CD14-positive monocyte (primary cell): ENCODE measurements around the gene CNTD1. TPM values are rescaled to one million over a fixed set of nuclear protein-coding genes. Genes with fewer than 3 reads are reported as not detected.

Source experiments
- DNase-seq, 3 donors: peaks; one replicate each; pipeline ENCODE4 v3.0.0-alpha.2; 2011 to 2022
- H2AFZ ChIP-seq: 2 replicates; pipeline ENCODE4 v1.6.0; 2012; ENCODE audit warnings: mild to moderate bottlenecking, low read depth, low read length, inconsistent platforms; ENCODE audit not compliant: insufficient read depth, poor library complexity, severe bottlenecking
- H3K27ac ChIP-seq, 2 donors: 1 replicate in 1 of 2; 2 replicates in 1 of 2; pipeline ENCODE4 v1.5.1; 2012 to 2013; ENCODE audit warnings: low read length in 2 of 2, control low read depth in 1 of 2, inconsistent platforms in 1 of 2, low read depth in 1 of 2, mild to moderate bottlenecking in 1 of 2
- H3K27me3 ChIP-seq, 2 donors: one replicate each; pipeline versions ENCODE4 v1.6.0 to v1.6.1; 2011 to 2013; ENCODE audit warnings: low read length in 2 of 2; ENCODE audit not compliant: control insufficient read depth in 2 of 2, insufficient read depth in 2 of 2
- H3K36me3 ChIP-seq, 2 donors: replicated peaks in 1 of 2; 1 replicate in 1 of 2; 2 replicates in 1 of 2; pipeline versions ENCODE4 v1.5.1 to v1.6.1; 2012 to 2013; ENCODE audit warnings: low read length in 2 of 2, control low read depth in 1 of 2, inconsistent platforms in 1 of 2, mild to moderate bottlenecking in 1 of 2; ENCODE audit not compliant: insufficient read depth in 2 of 2, control insufficient read depth in 1 of 2
- H3K4me1 ChIP-seq, 2 donors: 1 replicate in 1 of 2; 2 replicates in 1 of 2; pipeline versions ENCODE4 v1.5.1 to v1.6.1; 2012 to 2013; ENCODE audit warnings: low read length in 2 of 2, control low read depth in 1 of 2, inconsistent platforms in 1 of 2, mild to moderate bottlenecking in 1 of 2, moderate library complexity in 1 of 2; ENCODE audit not compliant: insufficient read depth in 2 of 2, control insufficient read depth in 1 of 2
- H3K4me2 ChIP-seq: replicated peaks from 2 replicates; pipeline ENCODE3; 2012; ENCODE audit warnings: low read length, moderate library complexity, mild to moderate bottlenecking; ENCODE audit not compliant: poor library complexity, severe bottlenecking; ENCODE audit errors: extremely low read depth
- H3K4me3 ChIP-seq, 3 experiments: fragments of 200-600 bp in 1 of 3; sonication (generic) in 1 of 3; replicated peaks in 1 of 3; 1 replicate in 2 of 3; 2 replicates in 1 of 3; pipeline ENCODE4 v1.5.1; 2011 to 2013; ENCODE audit warnings: low read length in 3 of 3, mild to moderate bottlenecking in 3 of 3, control low read depth in 2 of 3, low read depth in 2 of 3, inconsistent platforms in 1 of 3, moderate library complexity in 1 of 3
- H3K79me2 ChIP-seq: 2 replicates; pipeline ENCODE4 v1.6.0; 2012; ENCODE audit warnings: mild to moderate bottlenecking, control low read depth, inconsistent platforms, low read length, moderate library complexity; ENCODE audit not compliant: insufficient read depth
- H3K9ac ChIP-seq: 2 replicates; pipeline ENCODE4 v1.6.0; 2017; ENCODE audit warnings: low read length, mild to moderate bottlenecking; ENCODE audit not compliant: insufficient read depth, poor library complexity, severe bottlenecking
- H3K9me3 ChIP-seq, 2 donors: replicated peaks in 1 of 2; 1 replicate in 1 of 2; 2 replicates in 1 of 2; pipeline versions ENCODE4 v1.5.1 to v1.6.1; 2012 to 2013; ENCODE audit warnings: low read length in 2 of 2, control low read depth in 1 of 2; ENCODE audit not compliant: control insufficient read depth in 1 of 2, insufficient read depth in 1 of 2
- H4K20me1 ChIP-seq: 2 replicates; pipeline ENCODE4 v1.6.0; 2012; ENCODE audit warnings: mild to moderate bottlenecking, low read length, control low read depth, moderate library complexity; ENCODE audit not compliant: insufficient read depth
- H3K27ac Mint-ChIP-seq, 7 donors: one replicate each; pipeline ENCODE4 v1.8.0; 2020; ENCODE audit warnings: mild to moderate bottlenecking in 7 of 7, mixed read lengths in 7 of 7, moderate library complexity in 6 of 7, inconsistent platforms in 2 of 7
- H3K27me3 Mint-ChIP-seq, 3 donors: one replicate each; pipeline ENCODE4 v1.8.0; 2021 to 2022; ENCODE audit warnings: low read depth in 3 of 3, mild to moderate bottlenecking in 3 of 3, mixed read lengths in 3 of 3, moderate library complexity in 3 of 3, inconsistent platforms in 1 of 3
- H3K36me3 Mint-ChIP-seq, 2 donors: one replicate each; pipeline ENCODE4 v1.8.0; 2020; ENCODE audit warnings: mixed read lengths in 2 of 2, inconsistent platforms in 1 of 2, mild to moderate bottlenecking in 1 of 2
- H3K4me1 Mint-ChIP-seq: one replicate; pipeline ENCODE4 v1.8.0; 2020; ENCODE audit warnings: mild to moderate bottlenecking, mixed read lengths
- H3K4me3 Mint-ChIP-seq, 2 donors: one replicate each; pipeline ENCODE4 v1.8.0; 2020; ENCODE audit warnings: mild to moderate bottlenecking in 2 of 2, mixed read lengths in 2 of 2, moderate library complexity in 1 of 2
- H3K9me3 Mint-ChIP-seq, 7 donors: one replicate each; pipeline ENCODE4 v1.8.0; 2020 to 2022; ENCODE audit warnings: mixed read lengths in 7 of 7, mild to moderate bottlenecking in 6 of 7, moderate library complexity in 6 of 7, inconsistent platforms in 2 of 7
- WGBS: methylation state at CpG from one replicate; pipeline ENCODE4 v1.1.5; 2013; ENCODE audit warnings: missing lambda C conversion rate; ENCODE audit not compliant: insufficient coverage; 5-methylcytosine and 5-hydroxymethylcytosine counted together
- intact Hi-C, 2 donors: fragments of 100-400 bp; cut with micrococcal nuclease; formaldehyde crosslinking; loops; one replicate each; pipeline versions ENCODE4 v1.15.0 to v1.15.1; 2023
- polyA plus RNA-seq, 3 donors: library from polyadenylated mRNA; depleted of rRNA in 1 of 3; unstranded in 2 of 3; stranded (reverse) in 1 of 3; fragments of 300-500 nt in 2 of 3; fragments of >200 nt in 1 of 3; fragmentation: Illumina TruSeq in 2 of 3; gene quantifications; 1 replicate in 2 of 3; 2 replicates in 1 of 3; pipeline ENCODE4 v1.2.3, GENCODE V29; 2012 to 2021
- TF ChIP-seq, protein P1 (sequence below): fragments of 200-600 bp; IDR thresholded peaks from one replicate; pipeline ENCODE4 v1.8.0; 2022; ENCODE audit warnings: antibody characterized with exemption, mild to moderate bottlenecking

The CNTD1 gene
- polyA plus RNA-seq, 3 donors: not detected

DNA sequence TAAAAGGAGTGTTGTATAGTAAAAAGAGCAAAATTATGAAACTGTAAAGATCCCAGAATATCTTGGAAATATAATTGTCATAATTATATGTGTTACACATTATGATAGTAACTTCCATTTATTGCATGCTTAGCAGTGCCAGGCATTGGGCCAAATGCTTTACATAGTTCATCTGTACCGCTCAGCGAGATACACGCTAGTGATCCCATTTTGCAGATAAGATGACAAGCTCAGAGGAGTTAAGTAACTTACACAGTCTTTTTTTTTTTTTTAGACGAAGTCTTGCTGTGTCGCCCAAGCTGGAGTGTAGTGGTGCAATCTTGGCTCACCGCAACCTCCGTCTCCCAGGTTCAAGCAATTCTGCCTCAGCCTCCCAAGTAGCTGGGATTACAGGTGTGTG lies 47.0 kb upstream of the CNTD1 start:
- Histone ChIP-seq H3K4me3 (no peak overlapping the region), H4K20me1 (no peaks in the 10 kb centered on the region), H2AFZ (no peak overlapping the region), H3K27me3 (peaks cover 0 to 2% of the 10 kb centered on the region in 2 donors), H3K36me3 (no peaks in the 10 kb centered on the region), H3K79me2 (no peaks in the 10 kb centered on the region), H3K9ac (no peak overlapping the region), H3K27ac (no peak overlapping the region), H3K4me1 (peaks cover 17 to 18% of the 10 kb centered on the region in 2 donors), H3K9me3 (no peaks in the 10 kb centered on the region), H3K4me2 (no peak overlapping the region)
- Mint-ChIP-seq H3K4me3 (no peak overlapping the region), H3K9me3 (no peaks in the 10 kb centered on the region), H3K36me3 (no peaks in the 10 kb centered on the region), H3K4me1 (peaks cover 10% of the 10 kb centered on the region), H3K27ac (no peak overlapping the region), H3K27me3 (peaks cover 16 to 37% (median 24%) of the 10 kb centered on the region in 3 donors)
- no peak for DNase-seq
- intact Hi-C loops: no loop called here
- TF ChIP-seq, protein P1, sequence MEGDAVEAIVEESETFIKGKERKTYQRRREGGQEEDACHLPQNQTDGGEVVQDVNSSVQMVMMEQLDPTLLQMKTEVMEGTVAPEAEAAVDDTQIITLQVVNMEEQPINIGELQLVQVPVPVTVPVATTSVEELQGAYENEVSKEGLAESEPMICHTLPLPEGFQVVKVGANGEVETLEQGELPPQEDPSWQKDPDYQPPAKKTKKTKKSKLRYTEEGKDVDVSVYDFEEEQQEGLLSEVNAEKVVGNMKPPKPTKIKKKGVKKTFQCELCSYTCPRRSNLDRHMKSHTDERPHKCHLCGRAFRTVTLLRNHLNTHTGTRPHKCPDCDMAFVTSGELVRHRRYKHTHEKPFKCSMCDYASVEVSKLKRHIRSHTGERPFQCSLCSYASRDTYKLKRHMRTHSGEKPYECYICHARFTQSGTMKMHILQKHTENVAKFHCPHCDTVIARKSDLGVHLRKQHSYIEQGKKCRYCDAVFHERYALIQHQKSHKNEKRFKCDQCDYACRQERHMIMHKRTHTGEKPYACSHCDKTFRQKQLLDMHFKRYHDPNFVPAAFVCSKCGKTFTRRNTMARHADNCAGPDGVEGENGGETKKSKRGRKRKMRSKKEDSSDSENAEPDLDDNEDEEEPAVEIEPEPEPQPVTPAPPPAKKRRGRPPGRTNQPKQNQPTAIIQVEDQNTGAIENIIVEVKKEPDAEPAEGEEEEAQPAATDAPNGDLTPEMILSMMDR: no peak
- 90% methylated on average over 6 of the region's 7 CpGs for WGBS

DNA sequence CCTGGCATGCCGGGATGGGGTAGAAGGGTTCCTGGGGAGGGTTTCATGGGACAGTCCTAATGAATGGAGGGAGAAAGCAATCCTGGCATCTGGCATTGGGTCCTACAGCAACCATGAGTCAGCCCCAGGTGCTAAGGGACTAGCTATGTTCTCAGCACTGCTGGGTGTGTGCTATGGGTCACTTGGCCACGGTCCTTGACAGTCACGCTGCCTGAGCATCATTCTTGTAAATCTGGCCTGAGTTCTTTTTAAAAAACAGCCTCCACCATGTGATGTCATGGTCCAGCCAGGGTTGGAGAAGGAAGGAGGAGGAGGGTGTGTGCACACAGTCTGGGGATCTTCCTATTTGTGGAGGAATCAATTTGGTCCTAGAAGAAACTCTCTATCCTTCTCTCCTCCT lies 43.9 kb upstream of the CNTD1 start:
- Mint-ChIP-seq H3K27ac (no peak overlapping the region), H3K4me3 (no peak overlapping the region), H3K36me3 (no peaks in the 10 kb centered on the region), H3K9me3 (peaks cover 0 to 1% (median 0%) of the 10 kb centered on the region in 7 donors), H3K27me3 (peaks cover 23 to 48% (median 36%) of the 10 kb centered on the region in 3 donors), H3K4me1 (peaks cover 15% of the 10 kb centered on the region)
- intact Hi-C loops: no loop called here
- H3K36me3 ChIP-seq: no peaks in the 10 kb centered on the region
- H3K79me2 ChIP-seq: no peaks in the 10 kb centered on the region
- TF ChIP-seq, protein P1: no peak
- WGBS: 100% methylated on average over 1 of the region's 3 CpGs
- no peak overlapping the region for H3K4me2 ChIP-seq
- peaks cover 5 to 12% of the 10 kb centered on the region in 2 donors for H3K27me3 ChIP-seq
- no peak overlapping the region for H3K9ac ChIP-seq
- no peak overlapping the region for H3K4me3 ChIP-seq
- DNase-seq: no peak
- H2AFZ ChIP-seq: no peak overlapping the region
- H3K9me3 ChIP-seq: no peaks in the 10 kb centered on the region
- H4K20me1 ChIP-seq: no peaks in the 10 kb centered on the region
- H3K4me1 ChIP-seq: peaks cover 20 to 22% of the 10 kb centered on the region in 2 donors
- no peak overlapping the region for H3K27ac ChIP-seq
